Measurements from ENCODE around the gene MEIS2.

DNA sequence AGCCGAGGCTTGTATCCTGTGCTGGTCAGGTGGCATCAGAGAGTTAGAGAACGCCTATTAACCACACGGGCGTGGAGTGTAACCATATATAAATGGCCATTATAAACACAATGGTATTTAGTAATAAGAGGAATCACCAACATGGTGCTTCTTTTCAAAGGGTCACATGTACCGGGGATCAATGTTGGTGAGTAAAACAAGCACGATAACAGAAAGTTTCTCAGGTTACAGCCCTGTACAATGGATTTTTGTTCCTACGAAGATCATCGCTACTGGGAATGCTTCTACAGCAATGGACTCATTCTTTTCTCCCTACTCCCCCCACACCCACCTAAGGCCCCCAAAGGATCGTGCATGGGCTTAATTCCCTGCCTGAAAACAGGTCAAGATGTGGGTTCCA is 42.5 kb downstream of the MEIS2 start:
- TF ChIP-seq POLR2AphosphoS5 (IDR thresholded peaks at IDR 0.05) (no peak), POLR2A (IDR thresholded peaks at IDR 0.05) (no peak)

All from stomach (tissue), 4 donors.